Neural progenitor cell (in vitro differentiated cells): ENCODE data around the gene ZBTB49.

ENCODE experiments used
- EZH2 ChIP-seq: fragments of 200-600 bp; sonication (generic); IDR thresholded peaks from 2 replicates; pipeline ENCODE4 v1.6.1; 2017; ENCODE audit warnings: antibody characterized with exemption, mild to moderate bottlenecking, moderate library complexity
- EZH2phosphoT487 ChIP-seq: fragments of 200-600 bp; sonication (generic); IDR thresholded peaks from 2 replicates; pipeline ENCODE4 v1.6.1; 2017; ENCODE audit warnings: antibody characterized with exemption

GRCh38 chr4:4325321-4325720 lies 35.3 kb downstream of the ZBTB49 start:
- no peak for TF ChIP-seq EZH2phosphoT487
- TF ChIP-seq EZH2 = no peak
